GM19043 (cell line): ENCODE results near the gene PKN3.
"Not testable (repeated sequence)": the region's sequence is repeated elsewhere in the genome, so short reads cannot be mapped to it uniquely, and the experiment has no call there.

ENCODE experiments used
- ATAC-seq: cut with Tn5 transposase; IDR thresholded peaks from one replicate; pipeline ENCODE4 v1.9.1; 2021; ENCODE audit warnings: low read depth; ENCODE audit not compliant: unreplicated experiment

Gene PKN3

GRCh38 chr9:128690684-128691034, 11.6 kb upstream of the PKN3 start:
- no peak for ATAC-seq

- ATAC-seq, result not testable (repeated sequence)
These were observed 8.6 kb upstream of the PKN3 start for GRCh38 chr9:128693738-128694137.

GRCh38 chr9:128694344-128694743, 8.0 kb upstream of the PKN3 start:
- no peak for ATAC-seq

- ATAC-seq, result no peak
These were observed 5.2 kb upstream of the PKN3 start for GRCh38 chr9:128696923-128697707.

- not testable (repeated sequence) for ATAC-seq
These were observed 3.1 kb upstream of the PKN3 start for GRCh38 chr9:128699096-128699795.

- ATAC-seq, result no peak
These were observed 962 bp upstream of the PKN3 start for GRCh38 chr9:128701227-128701854.

GRCh38 chr9:128702949-128703615, 779 bp downstream of the PKN3 start:
- no peak for ATAC-seq

- ATAC-seq, result no peak
These were observed 1.5 kb downstream of the PKN3 start for GRCh38 chr9:128703616-128704355.

GRCh38 chr9:128704356-128704670, 2.0 kb downstream of the PKN3 start:
- ATAC-seq, result no peak

GRCh38 chr9:128705051-128705965, 3.0 kb downstream of the PKN3 start:
- ATAC-seq, result no peak

GRCh38 chr9:128706045-128706444, 3.7 kb downstream of the PKN3 start:
- ATAC-seq, result no peak

- ATAC-seq, result no peak
These were observed 4.5 kb downstream of the PKN3 start for GRCh38 chr9:128706671-128707381.

GRCh38 chr9:128707446-128707845, 5.1 kb downstream of the PKN3 start:
- ATAC-seq, result no peak

GRCh38 chr9:128712451-128713410, 10.4 kb downstream of the PKN3 start:
- ATAC-seq, result no peak

GRCh38 chr9:128713411-128713780, 11.1 kb downstream of the PKN3 start:
- ATAC-seq, result no peak

GRCh38 chr9:128713941-128714573, 11.8 kb downstream of the PKN3 start:
- no peak for ATAC-seq
